Activated T-cell treated with anti-CD3 and anti-CD28 coated beads, Interleukin-2, amount 50 U/mL, for 4 hours (primary cell): Measurements from ENCODE around the gene DNAH5. TPM values are rescaled to one million over a fixed set of nuclear protein-coding genes. Genes with fewer than 3 reads are reported as not detected.
"Not testable (repeated sequence)": the region's sequence is repeated elsewhere in the genome, so short reads cannot be mapped to it uniquely, and the experiment has no call there.

Experiments used
- ATAC-seq, 2 donors: fragments of 200-7000 bp; cut with Tn5 transposase; one replicate each; pipeline ENCODE4 v1.10.0; 2021
- DNase-seq: peaks from one replicate; pipeline ENCODE4 v3.0.0-alpha.2; 2020
- H3K27me3 Mint-ChIP-seq: one replicate; pipeline ENCODE4 v1.8.0; 2021; ENCODE audit warnings: low read depth, mixed read lengths
- H3K36me3 Mint-ChIP-seq: one replicate; pipeline ENCODE4 v1.8.0; 2022; ENCODE audit warnings: mixed read lengths; ENCODE audit not compliant: insufficient read depth
- H3K4me1 Mint-ChIP-seq: one replicate; pipeline ENCODE4 v1.8.0; 2021; ENCODE audit warnings: low read depth, mixed read lengths
- H3K4me3 Mint-ChIP-seq: one replicate; pipeline ENCODE4 v1.8.0; 2021; ENCODE audit warnings: mild to moderate bottlenecking, moderate library complexity, mixed read lengths
- H3K9me3 Mint-ChIP-seq: one replicate; pipeline ENCODE4 v1.8.0; 2021; ENCODE audit warnings: mixed read lengths
- total RNA-seq, 3 donors: library from RNA; stranded (reverse); gene quantifications; one replicate each; pipeline ENCODE4 v1.2.1, GENCODE V29; 2021

Gene DNAH5
- total RNA-seq, 3 donors from 2014 or later = not detected

DNA sequence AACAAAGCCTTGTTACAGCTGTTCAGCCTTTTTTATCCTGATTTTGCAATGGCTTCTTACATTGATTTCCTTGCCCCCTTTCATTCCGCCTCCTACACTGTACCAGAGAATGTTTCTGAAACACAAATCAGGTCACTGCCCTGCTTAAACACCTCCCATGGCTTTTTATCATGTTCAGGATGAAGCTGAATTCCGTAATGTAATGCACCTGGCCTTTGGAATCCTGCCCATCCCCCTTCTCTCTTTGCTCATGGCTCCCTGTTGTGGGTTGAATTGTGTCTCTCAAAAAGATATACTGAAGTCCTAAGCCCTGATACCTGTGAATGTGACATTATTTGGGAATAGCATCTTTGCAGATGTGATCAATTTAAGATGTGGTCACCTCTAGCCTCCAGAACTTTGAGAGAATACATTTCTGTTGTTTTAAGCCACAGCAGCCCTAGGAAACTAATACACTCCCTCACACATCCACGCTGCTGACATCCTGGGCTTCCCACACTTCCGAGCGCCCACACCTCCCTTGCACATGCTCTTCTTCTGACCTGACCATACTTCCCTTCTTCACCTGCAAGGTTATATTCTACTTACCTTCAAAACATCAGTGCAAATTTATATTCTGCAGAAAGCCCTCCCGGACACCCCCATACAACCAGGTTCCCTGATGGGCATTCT, 101.2 kb downstream of the DNAH5 start:
- Mint-ChIP-seq H3K27me3 (no peaks in the 10 kb centered on the region), H3K4me1 (no peaks in the 10 kb centered on the region), H3K4me3 (no peak overlapping the region), H3K9me3 (no peaks in the 10 kb centered on the region), H3K36me3 (no peaks in the 10 kb centered on the region)
- DNase-seq (no peak), ATAC-seq (no peak)

DNA sequence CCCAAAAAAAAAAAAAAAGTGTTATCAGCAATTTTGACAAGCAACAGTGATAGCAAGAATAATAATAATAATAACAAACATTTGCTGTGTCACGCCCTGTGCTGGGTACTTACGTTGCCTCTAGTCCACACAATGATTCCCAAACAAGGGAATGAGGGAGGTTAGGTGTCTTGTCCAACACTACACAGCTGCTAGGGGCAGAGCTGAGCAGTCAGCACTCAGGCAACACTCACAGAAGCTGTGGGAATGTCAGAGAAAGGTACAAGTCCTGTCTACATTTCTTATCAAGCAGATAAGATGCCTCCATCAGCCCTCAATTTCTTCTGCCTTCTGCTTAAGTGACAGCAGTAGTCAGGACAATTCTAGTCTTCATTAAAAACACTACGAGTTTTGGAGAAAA, 111.0 kb downstream of the DNAH5 start:
- DNase-seq (no peak), ATAC-seq (no peak)
- H3K4me3 Mint-ChIP-seq = no peak overlapping the region
- H3K9me3 Mint-ChIP-seq = peaks cover 14% of the 10 kb centered on the region
- H3K36me3 Mint-ChIP-seq = no peaks in the 10 kb centered on the region
- H3K27me3 Mint-ChIP-seq = no peaks in the 10 kb centered on the region
- H3K4me1 Mint-ChIP-seq = no peaks in the 10 kb centered on the region

DNA sequence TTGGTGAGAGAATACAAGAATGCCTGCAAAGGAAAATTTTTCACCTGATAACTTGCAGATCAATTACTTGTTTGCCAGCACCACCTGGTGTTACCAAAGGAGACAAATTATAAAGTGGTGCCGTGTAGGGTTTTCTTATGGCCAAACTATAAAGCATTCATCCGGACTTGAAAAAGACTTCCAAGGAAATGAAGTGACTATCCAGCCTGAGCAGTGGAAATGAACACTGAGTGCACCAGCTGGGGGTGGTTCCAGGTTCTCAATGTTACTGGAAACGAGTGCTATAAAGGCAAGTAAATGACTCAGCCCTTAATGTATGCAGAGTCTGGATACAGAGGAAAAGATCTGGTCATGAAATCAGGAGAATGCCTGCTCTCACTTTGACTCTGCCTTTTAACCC, 113.1 kb downstream of the DNAH5 start:
- ATAC-seq (no peak), DNase-seq (no peak)
- H3K36me3 Mint-ChIP-seq = no peaks in the 10 kb centered on the region
- peaks cover 9% of the 10 kb centered on the region for H3K9me3 Mint-ChIP-seq
- no peaks in the 10 kb centered on the region for H3K4me1 Mint-ChIP-seq
- no peaks in the 10 kb centered on the region for H3K27me3 Mint-ChIP-seq
- no peak overlapping the region for H3K4me3 Mint-ChIP-seq

DNA sequence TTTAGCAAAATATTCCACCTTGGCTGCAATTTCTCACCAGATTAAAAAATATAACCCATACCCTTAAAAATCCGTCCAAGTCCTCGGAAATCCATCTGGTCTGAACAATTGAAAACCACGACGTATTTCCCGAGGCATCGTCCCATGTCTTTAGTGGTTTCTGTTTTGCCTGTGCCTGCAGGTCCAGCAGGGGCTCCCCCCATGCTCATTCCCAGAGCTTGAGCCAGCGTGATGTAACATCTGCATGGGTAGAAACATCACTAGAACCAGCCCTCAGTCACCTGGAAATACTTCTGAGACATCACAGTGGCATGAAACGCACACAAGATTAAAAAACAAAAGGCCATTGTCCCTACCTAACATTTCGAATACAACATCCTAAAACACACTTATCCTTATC, 114.0 kb downstream of the DNAH5 start:
- ATAC-seq (no peak), DNase-seq (no peak)
- H3K36me3 Mint-ChIP-seq = no peaks in the 10 kb centered on the region

DNA sequence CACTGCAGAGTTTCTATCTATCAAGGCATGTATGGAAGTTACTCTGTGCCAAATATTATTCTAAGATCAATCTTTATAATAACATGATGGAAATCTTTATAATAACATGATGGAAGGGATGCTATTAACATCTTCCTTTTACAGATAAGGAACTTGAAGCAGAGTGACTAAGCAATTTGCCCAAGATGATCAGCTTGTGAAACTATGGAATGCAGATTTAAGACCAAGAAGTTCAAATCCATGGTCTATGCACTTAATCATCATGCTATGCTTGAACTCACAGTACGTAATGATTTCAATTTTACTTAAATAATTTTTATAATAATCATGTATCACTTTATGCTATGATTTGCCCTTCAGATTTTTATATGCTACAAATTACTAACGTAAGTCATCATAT, 123.1 kb downstream of the DNAH5 start:
- Mint-ChIP-seq H3K27me3 (no peaks in the 10 kb centered on the region), H3K4me3 (no peak overlapping the region), H3K4me1 (no peaks in the 10 kb centered on the region), H3K36me3 (no peaks in the 10 kb centered on the region), H3K9me3 (peaks cover 2% of the 10 kb centered on the region)
- no peak for DNase-seq
- ATAC-seq = no peak

More for the DNA sequence above, 114.0 kb downstream of the DNAH5 start:
- Mint-ChIP-seq H3K4me1 (no peaks in the 10 kb centered on the region), H3K9me3 (peaks cover 5% of the 10 kb centered on the region), H3K4me3 (no peak overlapping the region), H3K27me3 (no peaks in the 10 kb centered on the region)

DNA sequence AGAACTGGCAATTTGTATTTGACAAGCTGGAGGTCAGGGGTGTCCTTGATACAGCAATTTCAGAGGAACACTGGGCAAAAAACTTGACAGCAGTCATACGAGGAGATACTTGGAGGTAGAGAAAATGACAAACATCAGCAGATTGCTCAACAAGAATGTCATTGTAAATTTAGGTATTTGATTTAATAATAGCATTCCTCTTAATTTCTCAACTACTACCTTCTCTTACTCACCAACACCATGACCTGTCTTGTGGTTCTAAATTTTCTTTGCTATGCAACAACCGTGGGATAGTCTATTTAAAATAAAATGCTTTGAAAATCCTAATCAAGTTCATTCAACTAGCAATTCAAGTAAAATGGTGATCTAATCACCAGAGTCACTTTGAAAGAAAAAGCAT, 128.4 kb downstream of the DNAH5 start:
- Mint-ChIP-seq H3K4me3 (no peak overlapping the region), H3K4me1 (no peaks in the 10 kb centered on the region), H3K27me3 (no peaks in the 10 kb centered on the region), H3K36me3 (no peaks in the 10 kb centered on the region), H3K9me3 (peaks cover 2% of the 10 kb centered on the region)
- ATAC-seq = no peak
- DNase-seq = no peak

DNA sequence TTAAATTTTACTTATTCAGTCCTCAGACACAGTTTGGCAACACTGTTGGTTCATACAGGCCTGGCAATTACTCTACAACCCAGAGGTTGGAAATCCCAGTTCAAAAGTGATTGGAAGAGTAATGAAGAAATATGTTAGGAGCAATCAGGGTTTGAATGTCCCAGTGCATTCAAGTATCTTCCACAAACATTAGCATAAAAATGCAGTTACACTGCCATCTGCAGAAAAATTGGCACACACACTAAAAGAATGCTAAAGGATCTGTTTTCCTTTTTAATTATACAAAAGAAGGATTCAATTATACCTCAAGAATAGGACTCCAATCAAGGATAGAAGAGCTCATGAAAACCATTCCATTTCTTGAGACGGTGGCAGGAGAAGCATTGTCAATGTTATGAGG, 130.2 kb downstream of the DNAH5 start:
- no peaks in the 10 kb centered on the region for H3K4me1 Mint-ChIP-seq
- H3K27me3 Mint-ChIP-seq = no peaks in the 10 kb centered on the region
- H3K36me3 Mint-ChIP-seq = no peaks in the 10 kb centered on the region
- no peak overlapping the region for H3K4me3 Mint-ChIP-seq
- ATAC-seq (no peak), DNase-seq (no peak)
- peaks cover 7% of the 10 kb centered on the region for H3K9me3 Mint-ChIP-seq

DNA sequence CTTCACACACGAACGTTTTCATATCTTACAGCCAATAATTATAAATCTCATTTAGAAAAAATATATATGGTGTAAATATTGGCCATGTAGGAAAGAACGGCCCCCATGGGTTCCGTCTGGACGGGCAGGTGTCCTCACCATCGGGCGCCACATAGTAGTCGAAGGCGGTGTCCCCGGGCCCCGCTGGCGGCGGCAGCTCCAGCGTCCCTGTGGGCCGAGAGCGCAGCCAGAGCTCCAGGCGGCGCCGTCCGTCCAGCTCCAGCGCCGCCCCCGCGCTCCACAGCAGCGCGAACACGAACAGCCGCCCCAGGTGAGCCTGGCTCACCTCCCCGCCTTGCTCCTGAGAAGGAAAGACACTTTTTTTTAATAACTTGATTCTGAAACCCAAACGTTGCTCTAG, 134.6 kb downstream of the DNAH5 start:
- Mint-ChIP-seq H3K4me3 (no peak overlapping the region), H3K9me3 (peaks cover 4% of the 10 kb centered on the region), H3K4me1 (no peaks in the 10 kb centered on the region), H3K27me3 (no peaks in the 10 kb centered on the region), H3K36me3 (no peaks in the 10 kb centered on the region)
- ATAC-seq (no peak), DNase-seq (no peak)

DNA sequence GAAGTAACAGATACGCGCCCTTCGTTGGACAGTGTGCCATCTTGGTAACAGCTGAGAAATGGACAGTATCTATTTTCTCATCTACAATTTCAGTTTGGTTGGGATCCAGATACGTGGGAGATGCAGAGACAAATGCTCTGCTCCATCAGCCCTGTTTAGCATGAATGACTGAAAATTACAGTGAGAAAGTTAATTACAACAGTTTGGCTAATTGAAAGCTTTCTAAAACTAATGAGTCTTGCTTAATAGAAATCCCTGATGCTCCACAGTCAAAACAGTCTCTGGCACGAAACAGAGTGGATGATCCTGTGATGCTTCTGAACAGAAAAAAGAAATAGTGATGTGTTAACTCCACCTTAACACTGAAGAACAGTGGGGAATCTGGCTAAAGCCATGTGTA, 140.2 kb downstream of the DNAH5 start:
- no peak for ATAC-seq
- Mint-ChIP-seq H3K4me1 (no peaks in the 10 kb centered on the region), H3K9me3 (peaks cover 9% of the 10 kb centered on the region), H3K36me3 (no peaks in the 10 kb centered on the region), H3K27me3 (no peaks in the 10 kb centered on the region), H3K4me3 (no peak overlapping the region)
- DNase-seq = no peak

DNA sequence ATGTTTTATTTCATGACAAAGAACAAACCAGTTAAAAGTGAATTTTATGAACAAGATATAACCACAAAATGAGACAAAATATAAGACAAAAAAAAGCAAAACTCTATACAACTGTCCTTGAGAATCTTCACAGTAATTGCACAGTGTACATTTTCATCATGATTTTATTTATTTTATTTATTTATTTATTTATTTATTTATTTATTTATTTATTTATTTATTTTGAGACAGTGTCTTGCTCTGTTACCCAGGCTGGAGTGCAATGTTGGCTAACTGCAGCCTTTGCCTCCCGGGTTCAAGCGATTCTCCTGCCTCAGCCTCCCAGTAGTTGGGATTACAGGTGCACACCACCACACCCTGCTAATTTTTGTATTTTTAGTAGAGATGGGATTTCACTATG, 145.9 kb downstream of the DNAH5 start:
- H3K27me3 Mint-ChIP-seq, H3K36me3 Mint-ChIP-seq, ATAC-seq, H3K4me3 Mint-ChIP-seq, DNase-seq, H3K4me1 Mint-ChIP-seq: not testable (repeated sequence)
- H3K9me3 Mint-ChIP-seq = peaks cover 25% of the 10 kb centered on the region

DNA sequence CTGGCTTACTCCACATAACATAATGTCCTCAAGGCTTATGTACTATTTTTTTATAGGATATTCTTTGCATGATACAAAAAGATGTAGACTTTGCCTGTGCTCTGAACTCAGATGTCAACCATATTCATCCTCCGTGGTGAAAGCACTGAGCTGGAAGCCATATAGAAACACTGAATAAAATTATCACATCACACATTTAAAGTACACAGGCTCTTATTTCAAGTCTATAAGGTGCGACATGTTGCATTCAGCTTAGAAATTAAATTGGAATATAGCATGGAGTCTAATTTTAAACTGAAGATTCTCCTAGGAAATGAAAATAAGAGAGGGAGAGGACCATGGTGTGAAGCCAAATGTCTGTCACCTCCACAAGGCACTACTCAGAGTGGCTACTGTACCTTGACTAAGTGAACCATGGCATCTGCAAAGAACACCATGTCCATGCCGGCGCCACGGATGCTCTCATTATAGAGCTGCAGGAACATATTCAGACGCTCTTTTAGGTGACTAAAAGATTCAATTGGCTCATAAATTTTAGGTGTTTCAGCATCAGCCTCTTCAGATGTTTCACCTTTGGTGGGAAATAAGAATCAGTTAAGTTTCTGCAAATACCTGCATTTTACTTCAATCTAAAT, 158.6 kb downstream of the DNAH5 start:
- Mint-ChIP-seq H3K4me1 (no peaks in the 10 kb centered on the region), H3K27me3 (no peaks in the 10 kb centered on the region), H3K9me3 (peaks cover 17% of the 10 kb centered on the region), H3K4me3 (no peak overlapping the region), H3K36me3 (no peaks in the 10 kb centered on the region)
- DNase-seq = no peak
- ATAC-seq = no peak

DNA sequence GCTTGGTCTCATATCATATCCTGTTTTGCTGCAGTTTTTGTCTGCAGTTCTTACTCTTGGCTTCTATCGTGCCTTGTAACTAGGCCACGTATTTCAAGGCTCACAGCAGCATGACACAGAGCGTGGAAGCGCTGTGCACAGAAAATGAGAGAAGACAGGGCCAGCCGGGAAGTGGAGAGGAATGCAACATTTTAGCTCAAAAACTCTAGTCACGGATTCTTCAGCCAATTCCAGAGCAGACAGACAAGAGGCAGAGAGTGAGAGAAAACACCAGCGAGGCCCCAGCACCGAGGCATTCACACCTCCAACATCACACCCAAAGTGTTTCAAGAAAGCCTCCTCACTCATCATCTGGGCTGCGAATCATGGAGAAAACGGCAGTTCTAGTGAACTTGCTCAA, 160.8 kb downstream of the DNAH5 start:
- no peaks in the 10 kb centered on the region for H3K4me1 Mint-ChIP-seq
- no peak for DNase-seq
- no peaks in the 10 kb centered on the region for H3K27me3 Mint-ChIP-seq
- H3K4me3 Mint-ChIP-seq = no peak overlapping the region
- H3K9me3 Mint-ChIP-seq = peaks cover 14% of the 10 kb centered on the region
- no peaks in the 10 kb centered on the region for H3K36me3 Mint-ChIP-seq
- no peak for ATAC-seq

DNA sequence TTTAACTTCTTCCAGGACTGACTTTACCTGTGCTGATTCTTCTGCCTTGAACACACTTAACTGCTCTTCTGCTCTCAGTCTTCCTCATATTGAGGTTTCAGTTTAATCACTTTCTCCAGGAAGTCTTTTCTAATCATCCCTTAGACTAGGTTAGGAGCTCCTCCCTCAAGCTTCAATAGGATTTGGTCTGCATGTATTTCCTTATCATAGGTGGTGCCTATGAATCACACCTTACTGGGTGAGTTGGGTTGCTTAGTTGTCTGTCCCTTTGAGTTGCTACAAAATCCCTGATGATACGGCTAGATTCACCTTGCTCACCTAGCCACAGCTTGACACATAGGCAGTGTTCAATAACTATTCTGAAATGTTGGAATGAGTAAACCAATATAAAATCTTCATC, 164.4 kb downstream of the DNAH5 start:
- no peaks in the 10 kb centered on the region for H3K27me3 Mint-ChIP-seq
- H3K36me3 Mint-ChIP-seq = no peaks in the 10 kb centered on the region
- ATAC-seq = no peak
- peaks cover 8% of the 10 kb centered on the region for H3K9me3 Mint-ChIP-seq
- no peak overlapping the region for H3K4me3 Mint-ChIP-seq
- H3K4me1 Mint-ChIP-seq = no peaks in the 10 kb centered on the region
- no peak for DNase-seq

DNA sequence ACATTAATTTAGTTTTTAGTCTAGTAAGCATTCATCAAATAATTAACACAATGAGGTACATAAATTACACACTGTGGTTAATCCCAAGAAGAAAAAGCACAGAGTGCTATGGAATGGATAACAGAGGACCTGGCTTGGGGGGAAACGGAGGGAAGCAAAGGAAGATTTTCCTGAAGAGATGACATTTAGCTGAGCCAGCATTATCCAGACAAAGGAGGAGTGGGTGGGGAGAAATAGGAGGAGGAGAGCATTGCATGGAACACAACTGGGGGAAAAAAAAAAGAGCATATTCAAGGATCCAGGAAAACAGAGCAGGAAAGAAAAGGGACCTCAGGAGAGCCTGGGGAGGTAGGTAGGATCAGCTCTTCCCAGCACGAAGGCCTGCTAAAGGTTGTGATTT, 170.8 kb downstream of the DNAH5 start:
- H3K9me3 Mint-ChIP-seq = peaks cover 19% of the 10 kb centered on the region
- no peak overlapping the region for H3K4me3 Mint-ChIP-seq
- no peaks in the 10 kb centered on the region for H3K4me1 Mint-ChIP-seq
- ATAC-seq (no peak), DNase-seq (no peak)
- no peaks in the 10 kb centered on the region for H3K36me3 Mint-ChIP-seq
- H3K27me3 Mint-ChIP-seq = no peaks in the 10 kb centered on the region

DNA sequence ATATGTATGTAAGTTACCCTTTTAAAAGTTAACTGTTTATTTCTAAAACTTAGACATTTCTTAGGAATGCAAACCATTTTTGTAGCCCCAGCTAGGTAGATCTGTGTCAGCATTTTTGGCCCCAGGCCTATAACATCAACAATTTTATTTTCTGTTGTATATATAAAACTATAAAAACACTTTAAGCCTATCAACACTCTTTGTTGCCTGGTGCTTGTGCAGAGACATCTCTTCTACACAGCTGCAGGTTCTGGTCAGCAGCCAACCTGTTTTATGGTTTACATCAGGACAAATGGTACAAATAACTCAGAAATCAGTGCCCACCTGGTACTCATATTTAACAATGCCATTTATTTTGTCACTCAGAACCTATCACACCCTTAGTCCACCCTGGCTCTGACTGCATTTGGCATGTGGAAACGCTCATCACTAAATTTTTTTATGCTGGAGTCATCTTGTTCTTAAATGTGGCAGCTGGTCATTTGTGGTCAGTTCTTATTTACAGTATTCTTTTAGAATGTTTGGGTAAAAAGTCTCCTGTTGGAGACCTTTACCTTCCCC, 173.4 kb downstream of the DNAH5 start:
- no peaks in the 10 kb centered on the region for H3K4me1 Mint-ChIP-seq
- ATAC-seq (no peak), DNase-seq (no peak)
- H3K4me3 Mint-ChIP-seq = no peak overlapping the region
- H3K27me3 Mint-ChIP-seq = no peaks in the 10 kb centered on the region
- no peaks in the 10 kb centered on the region for H3K36me3 Mint-ChIP-seq
- peaks cover 16% of the 10 kb centered on the region for H3K9me3 Mint-ChIP-seq
